Astrocyte of the cerebellum (primary cell): ENCODE data around the gene ATXN10.

Source experiments
- DNase-seq: peaks from one replicate; pipeline ENCODE4 v3.0.0-alpha.2; 2011; ENCODE audit warnings: low read depth
- H3K4me3 ChIP-seq: 2 replicates; pipeline ENCODE4 v1.5.1; 2011; ENCODE audit warnings: mild to moderate bottlenecking, low read depth, low read length, moderate library complexity
- CTCF ChIP-seq: IDR thresholded peaks from 2 replicates; pipeline ENCODE4 v1.5.1; 2012; ENCODE audit warnings: low read length, low read depth, moderate library complexity, mild to moderate bottlenecking; ENCODE audit errors: missing control alignments
- in situ Hi-C: cut with HindIII; loops from 2 replicates; pipeline ENCODE4 v1.10.0; 2017; ENCODE audit warnings: low sequenced_read_pairs

The ATXN10 gene

GRCh38 chr22:45886540-45886939 lies 214.9 kb downstream of the ATXN10 start:
- in situ Hi-C loops: no loop called here
- H3K4me3 ChIP-seq: no peak overlapping the region
- DNase-seq: no peak
- TF ChIP-seq CTCF: no peak

GRCh38 chr22:45887202-45888131 lies 215.8 kb downstream of the ATXN10 start:
- DNase-seq: no peak
- H3K4me3 ChIP-seq: no peak overlapping the region
- no peak for TF ChIP-seq CTCF
- in situ Hi-C loops: no loop called here

- no peak overlapping the region for H3K4me3 ChIP-seq
- no peak for DNase-seq
- no peak for TF ChIP-seq CTCF
- in situ Hi-C loops: no loop called here
These were observed 216.8 kb downstream of the ATXN10 start for GRCh38 chr22:45888221-45889092.

GRCh38 chr22:45889093-45889538 lies 217.5 kb downstream of the ATXN10 start:
- DNase-seq: no peak
- no peak overlapping the region for H3K4me3 ChIP-seq
- in situ Hi-C loops: no loop called here
- no peak for TF ChIP-seq CTCF

- TF ChIP-seq CTCF: no peak
- H3K4me3 ChIP-seq: no peak overlapping the region
- in situ Hi-C loops: no loop called here
- DNase-seq: no peak
These were observed 218.1 kb downstream of the ATXN10 start for GRCh38 chr22:45889539-45890350.

GRCh38 chr22:45890351-45890635 lies 218.7 kb downstream of the ATXN10 start:
- no peak for TF ChIP-seq CTCF
- in situ Hi-C loops: no loop called here
- H3K4me3 ChIP-seq: no peak overlapping the region
- no peak for DNase-seq
